Gastrocnemius medialis (tissue), 4 donors: ENCODE data around the gene TOR4A. TPM values are rescaled to one million over a fixed set of nuclear protein-coding genes. Genes with fewer than 3 reads are reported as not detected.
A peak's percentile ranks its signal among the peaks of the same experiment; 100 is the strongest.

ENCODE experiments used
- ATAC-seq, 2 donors: fragments of 150-250 bp; one replicate each; pipeline ENCODE4 v1.9.1; 2016
- DNase-seq, 2 donors: peaks; one replicate each; pipeline ENCODE4 v3.0.0-alpha.2; 2019
- H3K27ac ChIP-seq, 4 donors: fragments of 200-600 bp; sonication (generic); 1 replicate in 1 of 4; 2 replicates in 3 of 4; pipeline ENCODE4 v1.5.1; 2016 to 2018; ENCODE audit warnings: mild to moderate bottlenecking in 2 of 4, moderate library complexity in 1 of 4
- H3K27me3 ChIP-seq, 3 donors: fragments of 200-600 bp; sonication (generic) in 2 of 3; 1 replicate in 1 of 3; 2 replicates in 2 of 3; pipeline versions ENCODE4 v1.5.1 to v1.6.0; 2016 to 2019; ENCODE audit warnings: mild to moderate bottlenecking in 1 of 3, moderate library complexity in 1 of 3
- H3K36me3 ChIP-seq, 2 donors: fragments of 200-600 bp; sonication (generic) in 1 of 2; one replicate each; pipeline ENCODE4 v1.5.1; 2017 to 2018
- H3K4me1 ChIP-seq, 2 donors: fragments of 200-600 bp; sonication (generic) in 1 of 2; one replicate each; pipeline ENCODE4 v1.5.1; 2016 to 2017; ENCODE audit warnings: mild to moderate bottlenecking in 2 of 2
- H3K4me3 ChIP-seq, 4 donors: fragments of 200-600 bp; sonication (generic) in 3 of 4; 1 replicate in 1 of 4; 2 replicates in 3 of 4; pipeline ENCODE4 v1.5.1; 2016 to 2019; ENCODE audit warnings: mild to moderate bottlenecking in 2 of 4
- H3K9me3 ChIP-seq, 3 donors: fragments of 200-600 bp; sonication (generic) in 2 of 3; 1 replicate in 1 of 3; 2 replicates in 2 of 3; pipeline ENCODE4 v1.5.1; 2016 to 2019
- CTCF ChIP-seq, 5 experiments: fragments of 450-650 bp in 3 of 5; fragments of 200-600 bp in 2 of 5; sonication (generic) in 2 of 5; IDR thresholded peaks in 4 of 5; conservative IDR thresholded peaks in 1 of 5; 1 replicate in 4 of 5; 2 replicates in 1 of 5; pipeline ENCODE4 v1.5.1; 2016 to 2019; ENCODE audit warnings: antibody characterized with exemption in 5 of 5, mild to moderate bottlenecking in 3 of 5, moderate library complexity in 3 of 5
- POLR2A ChIP-seq, 2 donors: fragments of 450-650 bp; IDR thresholded peaks; one replicate each; pipeline ENCODE4 v1.6.1; 2017; ENCODE audit warnings: antibody characterized with exemption in 2 of 2, mild to moderate bottlenecking in 2 of 2, moderate library complexity in 2 of 2
- in situ Hi-C, 4 donors: fragments of 200-750 bp; cut with MboI; loops; one replicate each; pipeline versions ENCODE4 v1.15.0 to v1.8.0; 2017; ENCODE audit warnings: low sequenced_read_pairs in 4 of 4
- intact Hi-C: fragments of 100-400 bp; cut with DNase I; formaldehyde crosslinking; loops from one replicate; pipeline ENCODE4 v1.15.1; 2023; ENCODE audit warnings: low total_unique reads
- total RNA-seq, 4 donors: library from RNA; depleted of rRNA; stranded (reverse); fragments of >200 nt; gene quantifications; one replicate each; pipeline versions ENCODE4 v1.1.0 to v1.2.3, GENCODE V29; 2016

TOR4A gene
- total RNA-seq, 4 donors from 2014 or later: 1.2 to 2.8 (median 1.7) TPM

DNA sequence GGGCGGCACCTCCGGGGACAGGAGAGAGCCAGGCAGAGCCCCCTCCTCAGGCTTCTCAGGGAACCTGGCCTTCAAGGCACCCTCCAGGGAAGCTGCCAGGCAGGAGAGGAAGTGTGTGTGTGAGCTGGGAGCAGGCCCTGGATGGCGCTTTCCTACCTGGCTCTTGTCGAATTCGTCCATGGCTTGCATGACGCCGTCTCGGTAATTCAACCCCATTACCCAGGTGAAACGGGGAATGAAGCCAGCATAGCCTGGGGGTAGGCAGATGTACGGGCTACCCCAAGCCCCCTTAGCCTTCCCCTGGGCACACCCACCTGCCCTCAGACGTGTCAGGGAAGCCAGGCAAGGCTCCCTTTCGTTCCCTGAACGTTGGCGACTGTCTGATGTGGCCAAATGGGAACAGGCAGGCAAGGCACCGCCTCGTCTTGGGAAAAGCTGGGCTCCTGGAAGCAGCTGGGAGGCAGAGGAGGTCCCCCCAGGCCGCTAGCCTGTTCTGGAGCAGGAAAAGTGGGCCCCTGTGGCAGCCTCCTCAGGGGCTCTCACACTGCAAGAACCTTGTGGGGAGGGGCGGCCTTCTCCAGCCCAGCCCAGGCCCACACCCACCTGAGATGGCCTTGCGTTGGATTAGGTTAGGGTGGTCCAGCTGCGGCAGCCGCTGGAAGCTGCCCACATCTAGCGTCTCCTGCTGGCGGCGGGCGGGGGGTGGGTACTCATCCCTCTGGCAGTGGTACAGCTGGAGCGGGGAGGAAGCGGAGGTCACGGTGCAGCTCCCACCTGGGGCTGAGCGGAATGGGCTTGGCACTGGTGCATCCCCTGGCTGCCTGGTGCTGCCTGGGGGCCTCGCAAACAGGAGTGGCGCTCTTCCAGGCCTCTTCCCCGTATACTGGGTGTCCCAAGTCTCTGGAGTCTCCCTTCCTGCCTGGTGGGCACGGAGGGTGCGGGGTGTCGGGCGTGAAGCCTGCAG is 32.8 kb upstream of the TOR4A start:
- in situ Hi-C loops: no loop called here

DNA sequence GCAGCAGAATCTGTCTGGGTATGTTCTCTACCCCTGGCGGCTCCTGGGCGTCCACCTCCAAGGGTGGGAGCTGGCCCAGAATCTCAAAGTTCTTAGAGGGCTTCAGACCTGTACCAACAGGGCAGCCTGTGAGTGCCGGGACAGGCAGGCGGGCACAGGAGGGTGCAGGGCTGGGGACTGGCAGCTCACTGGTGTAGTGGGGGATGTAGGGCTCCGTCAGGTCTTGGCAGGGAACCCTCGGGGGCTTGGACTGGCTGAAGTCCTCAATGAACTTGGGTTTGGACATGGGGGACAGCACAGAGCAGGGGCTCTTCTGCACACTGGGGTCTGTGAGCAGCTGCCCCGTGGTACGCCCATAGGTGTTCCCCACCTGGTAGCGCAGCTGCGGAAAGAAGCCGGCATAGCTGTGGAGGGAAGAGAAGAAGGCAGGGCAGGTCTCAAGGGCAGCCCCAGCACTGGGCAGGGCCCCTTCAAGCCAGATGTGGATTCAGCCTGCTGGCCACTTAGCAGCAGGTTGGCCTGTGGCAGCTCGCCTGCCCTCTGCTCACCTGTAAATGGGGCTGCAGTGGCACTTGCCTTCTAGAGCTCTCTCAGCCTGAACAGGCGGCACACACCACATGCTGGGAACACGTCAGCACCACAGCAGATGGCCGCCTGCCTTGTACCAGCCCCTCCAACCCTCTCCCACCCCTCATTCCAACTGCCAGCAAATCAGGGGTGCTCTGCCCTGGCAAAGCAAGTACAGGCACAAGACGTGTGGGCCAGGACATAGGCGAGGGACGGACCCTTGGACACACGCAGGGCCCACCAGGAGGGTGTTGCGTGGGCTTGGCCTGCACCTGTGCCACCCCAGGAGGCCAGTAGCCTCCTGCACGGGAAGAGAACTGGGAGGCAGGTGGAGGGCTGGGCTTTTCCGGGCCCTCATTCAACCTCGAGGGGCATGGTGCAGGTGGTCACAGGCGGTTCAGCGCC is 31.8 kb upstream of the TOR4A start:
- Histone ChIP-seq H3K36me3 (peaks cover 0 to 23% of the 10 kb centered on the region in 2 donors), H3K4me1 (peaks cover 42 to 55% of the 10 kb centered on the region in 2 donors), H3K4me3 (no peak overlapping the region), H3K27ac (no peak overlapping the region), H3K9me3 (no peaks in the 10 kb centered on the region), H3K27me3 (no peaks in the 10 kb centered on the region)
- no peak for TF ChIP-seq CTCF (IDR thresholded peaks at IDR 0.05 in 4 of 5, conservative IDR thresholded peaks at IDR 0.05 in 1 of 5)
- no peak for TF ChIP-seq POLR2A (IDR thresholded peaks at IDR 0.05)
- in situ Hi-C loops: no loop called here
- intact Hi-C loops: no loop called here
- DNase-seq: no peak
- ATAC-seq: no peak

More for the DNA sequence above, 32.8 kb upstream of the TOR4A start:
- peaks cover 38 to 53% of the 10 kb centered on the region in 2 donors for H3K4me1 ChIP-seq
- DNase-seq: no peak
- H3K4me3 ChIP-seq: no peak overlapping the region
- TF ChIP-seq POLR2A (IDR thresholded peaks at IDR 0.05) (no peak), CTCF (IDR thresholded peaks at IDR 0.05 in 4 of 5, conservative IDR thresholded peaks at IDR 0.05 in 1 of 5) (no peak)
- no peak for ATAC-seq
- no peaks in the 10 kb centered on the region for H3K27me3 ChIP-seq
- H3K36me3 ChIP-seq: peaks cover 0 to 23% of the 10 kb centered on the region in 2 donors
- no peaks in the 10 kb centered on the region for H3K9me3 ChIP-seq
- H3K27ac ChIP-seq: peak overlapping the region in 2 of 4 donors; percentile 46 to 98
- intact Hi-C loops: loop anchor here (5.0 kb wide), 1 partner anchor 42 kb away; the partner anchor contains the start of gene TPRN

DNA sequence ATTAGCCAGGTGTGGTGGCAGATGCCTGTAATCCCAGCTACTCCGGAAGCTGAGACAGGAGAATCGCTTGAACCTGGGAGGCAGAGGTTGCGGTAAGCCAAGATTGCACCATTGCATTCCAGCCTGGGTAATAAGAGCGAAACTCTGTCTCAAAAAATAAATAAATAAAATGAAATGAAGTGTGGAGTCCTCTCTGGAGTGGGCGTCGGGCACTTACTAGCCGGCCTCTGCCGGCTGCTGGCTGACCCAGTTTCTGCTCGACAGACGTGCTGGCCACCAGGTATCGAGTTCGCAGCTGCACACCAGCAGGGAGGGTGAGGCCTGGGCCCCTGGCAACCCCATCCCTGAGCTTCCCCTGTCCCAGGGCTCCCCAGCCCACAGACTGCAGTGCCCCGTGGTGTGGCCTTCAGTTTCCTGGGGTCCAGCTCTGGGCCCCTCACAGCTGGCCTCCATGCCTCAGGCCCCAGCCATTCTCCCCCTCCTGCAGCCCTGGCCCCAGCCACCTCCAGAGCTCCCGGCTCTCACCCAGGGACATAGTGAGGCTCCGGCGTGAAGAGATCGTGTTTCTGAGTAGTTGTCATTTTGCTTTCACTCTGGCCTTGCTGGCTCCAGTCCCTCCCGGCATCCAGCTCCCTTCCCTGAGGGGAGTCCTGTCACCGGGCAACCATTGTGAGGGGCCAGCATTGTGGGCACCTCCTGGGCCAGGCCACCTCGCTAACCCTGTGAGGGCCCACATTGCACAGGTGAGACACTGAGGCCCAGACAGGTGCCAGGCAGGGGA is 30.2 kb upstream of the TOR4A start:
- peak; percentile 64 to 75 for ATAC-seq
- H3K27ac ChIP-seq: peak overlapping the region; percentile 60 to 79 (median 66)
- in situ Hi-C loops (no loop called here), intact Hi-C loops (no loop called here)
- DNase-seq: peak in 1 of 2 donors; percentile 49
- peaks cover 0 to 16% of the 10 kb centered on the region in 2 donors for H3K36me3 ChIP-seq
- TF ChIP-seq POLR2A (IDR thresholded peaks at IDR 0.05) (no peak), CTCF (IDR thresholded peaks at IDR 0.05 in 4 of 5, conservative IDR thresholded peaks at IDR 0.05 in 1 of 5) (no peak)
- H3K27me3 ChIP-seq: no peaks in the 10 kb centered on the region
- H3K4me3 ChIP-seq: peak overlapping the region in 1 of 4 donors; percentile 13
- H3K4me1 ChIP-seq: peaks cover 39 to 48% of the 10 kb centered on the region in 2 donors
- H3K9me3 ChIP-seq: no peaks in the 10 kb centered on the region

DNA sequence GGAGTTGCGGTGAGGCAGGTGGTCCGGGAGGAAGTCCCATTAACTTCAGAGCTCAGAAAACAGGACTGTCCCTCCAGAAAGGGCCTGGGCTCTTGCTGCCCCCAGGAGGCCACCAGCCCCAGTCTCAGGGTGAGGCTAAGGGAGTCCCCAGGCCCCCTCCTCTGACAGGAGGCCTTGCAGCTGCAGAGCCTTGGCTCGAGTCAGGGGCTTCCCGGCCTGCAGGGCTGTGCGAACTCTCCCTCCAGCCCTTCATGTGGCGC is 29.7 kb upstream of the TOR4A start:
- intact Hi-C loops: no loop called here
- no peak for ATAC-seq
- Histone ChIP-seq H3K27me3 (no peaks in the 10 kb centered on the region), H3K27ac (peak overlapping the region; percentile 60 to 79 (median 66)), H3K4me1 (peaks cover 34 to 43% of the 10 kb centered on the region in 2 donors), H3K4me3 (no peak overlapping the region), H3K36me3 (peaks cover 0 to 11% of the 10 kb centered on the region in 2 donors), H3K9me3 (no peaks in the 10 kb centered on the region)
- in situ Hi-C loops: no loop called here
- DNase-seq: no peak
- no peak for TF ChIP-seq CTCF (IDR thresholded peaks at IDR 0.05 in 4 of 5, conservative IDR thresholded peaks at IDR 0.05 in 1 of 5)
- no peak for TF ChIP-seq POLR2A (IDR thresholded peaks at IDR 0.05)
